ENCODE measurements around the gene TMEM169.

GRCh38 chr2:216086207-216086893 lies 4.6 kb downstream of the TMEM169 start:
- no peak for TF ChIP-seq CTCF (IDR thresholded peaks at IDR 0.05)
- TF ChIP-seq POLR2A (IDR thresholded peaks at IDR 0.05): no peak

All from thyroid gland (tissue), 4 donors.